KMS-11 (cell line): ENCODE measurements around the gene KRT77.

Source experiments
- H2AFZ ChIP-seq: fragments of 200-600 bp; sonication (generic); 2 replicates; pipeline ENCODE4 v1.6.1; 2016; ENCODE audit warnings: antibody characterized with exemption, mixed run types, low read depth
- H3K27ac ChIP-seq: fragments of 200-600 bp; sonication (generic); 2 replicates; pipeline ENCODE4 v1.6.1; 2016; ENCODE audit warnings: mild to moderate bottlenecking, mixed run types
- H3K27me3 ChIP-seq: fragments of 200-600 bp; sonication (generic); 2 replicates; pipeline ENCODE4 v1.6.1; 2017; ENCODE audit warnings: mild to moderate bottlenecking, low read depth, mixed run types, moderate library complexity; ENCODE audit not compliant: insufficient read depth
- H3K36me3 ChIP-seq: fragments of 200-600 bp; sonication (generic); 2 replicates; pipeline ENCODE4 v1.6.1; 2017; ENCODE audit warnings: mild to moderate bottlenecking, mixed run types; ENCODE audit not compliant: insufficient read depth
- H3K4me1 ChIP-seq: fragments of 200-600 bp; sonication (generic); 2 replicates; pipeline ENCODE4 v1.6.1; 2016; ENCODE audit warnings: mild to moderate bottlenecking, low read depth, mixed run types; ENCODE audit not compliant: poor library complexity, severe bottlenecking
- H3K4me2 ChIP-seq: fragments of 200-600 bp; sonication (generic); 2 replicates; pipeline ENCODE4 v1.7.0; 2016; ENCODE audit warnings: mild to moderate bottlenecking, mixed run types
- H3K4me3 ChIP-seq: fragments of 200-600 bp; sonication (generic); IDR thresholded peaks from 2 replicates; pipeline ENCODE4 v1.6.1; 2017; ENCODE audit warnings: low read depth, low read length, mixed read lengths; ENCODE audit not compliant: insufficient read depth
- H3K79me2 ChIP-seq: fragments of 200-600 bp; sonication (generic); 2 replicates; pipeline ENCODE4 v1.6.1; 2016; ENCODE audit warnings: low read depth, mixed run types; ENCODE audit not compliant: insufficient read depth
- H3K9ac ChIP-seq: fragments of 200-600 bp; sonication (generic); 2 replicates; pipeline ENCODE4 v1.6.1; 2016; ENCODE audit warnings: mild to moderate bottlenecking, mixed run types
- H4K20me1 ChIP-seq: fragments of 200-600 bp; sonication (generic); 2 replicates; pipeline ENCODE4 v1.6.1; 2016; ENCODE audit warnings: mild to moderate bottlenecking, mixed run types; ENCODE audit not compliant: insufficient read depth
- CTCF ChIP-seq: fragments of 200-600 bp; sonication (generic); conservative IDR thresholded peaks from 2 replicates; pipeline ENCODE4 v1.6.1; 2017; ENCODE audit warnings: low read depth, mild to moderate bottlenecking, antibody characterized with exemption, low read length, moderate library complexity, mixed read lengths

Gene KRT77

GRCh38 chr12:52688481-52688880 lies 14.8 kb downstream of the KRT77 start:
- Histone ChIP-seq H3K36me3 (no peaks in the 10 kb centered on the region), H3K4me1 (no peaks in the 10 kb centered on the region), H2AFZ (no peak overlapping the region), H4K20me1 (no peaks in the 10 kb centered on the region), H3K27ac (no peak overlapping the region), H3K79me2 (no peaks in the 10 kb centered on the region), H3K9ac (no peak overlapping the region), H3K4me3 (no peak overlapping the region), H3K4me2 (no peak overlapping the region), H3K27me3 (peaks cover 70% of the 10 kb centered on the region)
- no peak for TF ChIP-seq CTCF

- no peak overlapping the region for H3K9ac ChIP-seq
- no peaks in the 10 kb centered on the region for H4K20me1 ChIP-seq
- no peaks in the 10 kb centered on the region for H3K36me3 ChIP-seq
- H3K27me3 ChIP-seq: peaks cover 70% of the 10 kb centered on the region
- no peak overlapping the region for H3K4me2 ChIP-seq
- H3K4me1 ChIP-seq: no peaks in the 10 kb centered on the region
- no peak overlapping the region for H3K27ac ChIP-seq
- TF ChIP-seq CTCF: no peak
- H3K4me3 ChIP-seq: no peak overlapping the region
- H3K79me2 ChIP-seq: no peaks in the 10 kb centered on the region
- no peak overlapping the region for H2AFZ ChIP-seq
These were observed 15.6 kb downstream of the KRT77 start for GRCh38 chr12:52687497-52688385.

GRCh38 chr12:52686756-52687487 lies 16.4 kb downstream of the KRT77 start:
- Histone ChIP-seq H4K20me1 (no peaks in the 10 kb centered on the region), H3K27ac (no peak overlapping the region), H3K36me3 (no peaks in the 10 kb centered on the region), H3K4me3 (no peak overlapping the region), H3K79me2 (no peaks in the 10 kb centered on the region), H3K9ac (no peak overlapping the region), H3K27me3 (peaks cover 66% of the 10 kb centered on the region), H2AFZ (no peak overlapping the region), H3K4me2 (no peak overlapping the region), H3K4me1 (no peaks in the 10 kb centered on the region)
- TF ChIP-seq CTCF: no peak

GRCh38 chr12:52686063-52686462 lies 17.3 kb downstream of the KRT77 start:
- no peak overlapping the region for H3K4me2 ChIP-seq
- no peak overlapping the region for H2AFZ ChIP-seq
- no peaks in the 10 kb centered on the region for H3K36me3 ChIP-seq
- no peaks in the 10 kb centered on the region for H3K79me2 ChIP-seq
- no peaks in the 10 kb centered on the region for H3K4me1 ChIP-seq
- H3K27ac ChIP-seq: no peak overlapping the region
- no peak overlapping the region for H3K4me3 ChIP-seq
- no peaks in the 10 kb centered on the region for H4K20me1 ChIP-seq
- H3K9ac ChIP-seq: no peak overlapping the region
- no peak for TF ChIP-seq CTCF
- H3K27me3 ChIP-seq: peaks cover 58% of the 10 kb centered on the region
